Inflammatory macrophage treated with lipopolysaccharide for 1 hour (primary cell): ENCODE data around the gene CRISPLD2.
"Not testable (repeated sequence)": the region's sequence is repeated elsewhere in the genome, so short reads cannot be mapped to it uniquely, and the experiment has no call there.

Experiments used
- DNase-seq, 2 donors: peaks; one replicate each; pipeline ENCODE4 v3.0.0-alpha.2; 2020 to 2022

CRISPLD2 gene

DNA sequence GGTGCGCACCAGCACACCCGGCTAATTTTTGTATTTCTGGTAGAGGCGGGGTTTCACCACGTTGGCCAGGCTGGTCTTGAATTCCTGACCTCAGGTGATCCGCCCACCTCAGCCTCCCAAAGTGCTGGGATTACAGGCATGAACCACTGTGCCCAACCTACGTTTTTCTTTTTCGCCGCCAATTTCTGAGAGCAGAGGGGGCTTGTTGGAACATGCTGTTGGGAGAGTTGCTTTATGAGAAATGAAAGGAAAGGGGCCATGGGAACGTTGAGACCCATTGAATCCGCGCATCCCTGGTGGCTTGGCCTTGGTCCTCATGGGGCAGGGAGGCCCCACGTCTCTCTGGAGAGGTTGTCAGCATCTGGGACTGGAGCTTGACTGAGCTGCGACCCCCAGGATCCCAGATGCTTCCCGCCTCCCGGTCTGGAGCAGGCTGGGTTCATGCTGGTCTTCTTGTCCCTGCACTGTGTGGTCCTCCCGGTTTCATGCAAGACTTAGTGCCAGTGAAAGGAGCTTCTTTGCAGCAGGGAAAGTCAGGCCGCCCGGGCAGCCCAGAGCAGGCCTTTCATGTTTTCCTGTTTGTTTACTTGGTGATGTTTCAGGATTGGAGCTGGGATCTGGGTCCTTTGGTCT, 22.8 kb downstream of the CRISPLD2 start:
- DNase-seq = no peak

DNA sequence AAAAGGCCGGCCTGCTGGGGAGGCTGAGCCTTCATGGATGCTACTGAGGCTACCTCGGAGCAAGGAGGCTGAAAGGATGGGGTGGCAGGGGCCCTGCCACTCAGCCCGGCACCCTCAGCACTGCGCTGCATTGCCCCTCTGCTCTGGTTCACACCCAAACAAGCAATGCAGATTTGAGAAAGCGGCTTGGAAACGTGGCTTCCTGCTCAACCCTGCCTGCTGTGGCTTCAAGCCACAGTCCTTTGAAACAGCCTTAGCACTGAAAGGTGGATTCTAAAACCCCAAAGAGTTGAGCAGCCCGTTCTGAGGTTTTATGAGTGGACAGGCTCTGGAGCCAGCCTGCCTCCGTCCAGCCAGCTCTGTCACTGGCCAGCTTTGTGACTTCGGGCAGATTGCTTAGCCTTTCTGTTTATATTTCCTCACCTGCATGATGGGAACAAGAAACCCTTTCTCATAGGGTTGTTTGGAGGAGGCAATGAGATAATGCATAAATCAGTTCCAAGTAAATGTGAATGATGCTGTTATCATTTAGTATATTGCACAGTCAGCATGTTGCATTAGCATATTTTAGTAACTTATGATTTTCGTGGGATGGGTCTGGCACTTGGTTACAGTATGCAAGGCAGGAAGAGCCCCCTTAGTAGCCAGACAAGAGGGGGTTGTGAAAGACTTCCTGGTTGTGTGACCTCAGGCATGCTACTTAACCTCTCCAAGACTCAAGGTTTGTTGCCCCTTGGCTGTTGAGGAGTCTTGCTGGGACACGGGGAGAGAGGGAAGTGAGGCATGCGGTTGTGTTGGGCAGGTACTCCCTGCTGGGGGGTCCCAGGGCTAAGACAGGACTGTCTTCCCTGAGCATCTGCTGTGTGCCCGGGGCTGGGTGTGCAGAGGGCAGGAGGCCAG, 23.6 kb downstream of the CRISPLD2 start:
- no peak for DNase-seq

DNA sequence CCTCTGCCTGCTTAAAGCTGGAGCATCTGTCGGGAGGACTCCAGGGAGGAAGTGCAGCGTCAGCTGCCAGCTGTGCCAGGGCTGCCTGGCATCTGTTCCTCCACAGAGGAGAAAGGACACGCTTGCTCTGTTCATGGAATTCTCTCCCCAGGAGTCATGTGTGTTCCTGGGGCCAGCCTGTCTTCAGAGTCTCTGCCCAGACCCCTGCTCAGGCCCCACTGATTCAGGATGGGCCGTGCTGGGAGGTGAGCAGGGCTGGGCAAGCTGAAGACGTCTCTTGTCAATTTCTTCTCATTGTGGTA, 24.2 kb downstream of the CRISPLD2 start:
- no peak for DNase-seq

DNA sequence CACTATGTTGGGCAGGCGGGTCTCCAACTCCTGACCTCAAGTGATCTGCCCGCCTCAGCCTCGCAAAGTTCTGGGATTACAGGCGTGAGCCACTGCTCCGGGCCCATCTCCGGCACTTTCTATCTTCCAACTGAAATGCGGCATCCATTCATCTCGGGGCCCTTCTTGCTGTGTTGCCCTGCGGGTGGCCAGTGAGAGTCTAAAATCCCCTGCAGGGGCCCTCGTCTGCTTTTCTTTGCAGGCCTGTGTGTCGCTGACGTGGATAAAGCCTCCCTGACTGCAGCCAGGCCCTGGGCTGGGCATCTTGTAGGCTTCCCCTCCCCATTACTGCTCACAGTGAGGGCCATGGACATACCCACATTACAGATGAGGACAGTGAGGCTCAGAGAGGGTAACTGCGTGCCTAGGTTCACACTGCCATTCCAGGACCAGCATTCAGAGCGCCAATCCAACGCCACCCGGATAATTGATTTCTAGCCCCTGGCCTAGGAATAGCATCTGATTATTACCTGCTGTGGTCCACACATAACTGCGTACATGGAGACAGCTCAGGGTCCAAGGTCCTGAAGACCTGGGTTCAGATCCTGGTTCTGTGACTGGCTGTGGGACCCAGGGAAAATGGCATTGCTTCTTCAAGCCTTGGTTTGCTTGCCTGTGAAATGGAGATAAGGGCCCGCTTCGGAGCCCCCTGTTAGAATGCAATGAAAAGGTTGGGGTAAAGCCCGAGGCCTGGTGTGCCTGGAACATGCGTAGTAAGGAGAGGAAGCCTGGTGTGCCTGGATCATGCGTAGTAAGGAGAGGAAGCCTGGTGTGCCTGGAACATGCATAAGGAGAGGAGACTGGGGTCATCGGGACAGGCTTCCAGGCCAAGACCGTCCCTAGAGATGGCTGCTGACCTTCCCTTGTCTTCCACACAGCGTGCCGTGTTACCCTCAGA, 25.0 kb downstream of the CRISPLD2 start:
- DNase-seq = no peak

DNA sequence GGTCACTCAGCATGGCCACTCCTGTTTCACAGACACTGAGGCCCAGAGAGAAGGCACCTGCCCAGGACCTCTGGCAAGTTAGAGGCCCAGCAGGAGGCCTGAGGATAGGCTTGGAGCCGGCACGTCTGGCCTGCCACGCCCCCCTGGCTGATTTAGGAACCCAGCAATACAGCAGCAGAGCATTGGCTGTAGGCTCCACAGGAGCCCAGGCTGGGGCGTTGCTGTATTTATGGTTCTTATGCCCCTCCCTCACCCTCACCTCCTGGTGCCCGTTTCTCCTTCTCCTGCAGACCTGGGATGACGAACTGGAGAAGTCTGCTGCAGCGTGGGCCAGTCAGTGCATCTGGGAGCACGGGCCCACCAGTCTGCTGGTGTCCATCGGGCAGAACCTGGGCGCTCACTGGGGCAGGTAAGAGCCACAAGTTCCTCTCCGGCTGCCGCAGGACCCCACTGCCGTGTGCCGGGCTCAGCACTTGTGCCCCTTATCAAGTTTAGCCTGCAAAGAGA, 25.8 kb downstream of the CRISPLD2 start:
- DNase-seq = no peak

DNA sequence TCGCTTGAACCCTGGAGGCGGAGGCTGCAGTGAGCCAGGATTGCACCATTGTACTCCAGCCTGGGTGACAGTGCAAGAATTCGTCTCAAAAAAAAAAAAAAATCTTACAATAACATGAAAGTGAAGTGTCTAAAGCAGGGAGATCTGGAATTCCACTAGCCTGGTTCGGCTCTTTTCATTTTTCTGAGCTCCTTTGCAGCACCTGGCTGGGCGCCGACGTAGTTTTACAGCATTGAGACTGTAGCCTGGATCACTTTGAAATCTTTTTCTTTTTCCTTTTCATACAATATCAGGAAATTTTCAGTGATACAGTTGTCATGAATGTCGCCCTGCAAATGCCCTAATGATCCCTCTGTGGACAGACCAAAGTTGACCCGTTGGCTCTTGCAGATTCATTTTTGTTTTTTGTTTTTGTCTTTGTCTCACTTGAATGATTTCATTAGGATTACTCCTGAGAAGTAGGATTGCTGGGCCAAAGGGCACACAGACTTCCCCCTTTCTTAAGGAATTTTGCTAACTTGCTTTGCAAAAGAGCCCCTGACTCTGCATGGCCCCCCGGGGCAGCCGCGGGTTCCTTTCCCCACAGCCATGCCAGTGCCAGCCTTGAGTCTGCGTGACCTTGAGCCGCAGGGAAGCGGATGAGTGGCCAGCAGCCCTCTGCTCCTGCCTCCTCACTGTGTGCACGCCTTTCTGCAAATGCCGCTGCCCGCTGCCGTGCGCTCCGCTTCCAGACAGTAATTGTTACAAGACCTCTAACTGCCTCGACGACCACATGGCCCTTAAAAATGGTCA, 28.0 kb downstream of the CRISPLD2 start:
- no peak for DNase-seq

DNA sequence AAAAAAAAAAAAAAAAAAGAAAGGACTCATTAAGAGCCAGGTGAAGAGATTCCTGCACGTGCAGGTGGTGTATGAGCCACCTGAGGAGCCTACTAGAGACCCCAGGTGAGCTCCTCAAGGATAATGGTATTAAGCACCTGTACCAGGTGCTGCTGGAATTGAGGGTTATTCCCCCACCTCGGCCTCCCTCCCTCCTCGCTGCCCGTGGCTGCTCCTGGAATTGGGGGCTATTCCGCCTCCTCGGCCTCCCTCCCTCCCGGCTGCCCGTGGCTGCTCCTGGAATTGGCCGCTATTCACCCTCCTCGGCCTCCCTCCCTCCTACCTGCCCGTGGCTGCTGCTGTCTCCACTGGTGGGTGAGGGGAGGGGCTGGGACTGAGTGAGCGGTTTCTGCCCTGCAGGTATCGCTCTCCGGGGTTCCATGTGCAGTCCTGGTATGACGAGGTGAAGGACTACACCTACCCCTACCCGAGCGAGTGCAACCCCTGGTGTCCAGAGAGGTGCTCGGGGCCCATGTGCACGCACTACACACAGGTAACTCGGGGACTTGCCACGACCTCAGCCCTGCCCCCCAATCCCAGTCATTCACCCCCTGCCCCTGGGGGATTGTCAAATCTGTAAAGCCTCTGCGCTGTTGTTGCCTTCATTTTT, 29.3 kb downstream of the CRISPLD2 start:
- no peak for DNase-seq

DNA sequence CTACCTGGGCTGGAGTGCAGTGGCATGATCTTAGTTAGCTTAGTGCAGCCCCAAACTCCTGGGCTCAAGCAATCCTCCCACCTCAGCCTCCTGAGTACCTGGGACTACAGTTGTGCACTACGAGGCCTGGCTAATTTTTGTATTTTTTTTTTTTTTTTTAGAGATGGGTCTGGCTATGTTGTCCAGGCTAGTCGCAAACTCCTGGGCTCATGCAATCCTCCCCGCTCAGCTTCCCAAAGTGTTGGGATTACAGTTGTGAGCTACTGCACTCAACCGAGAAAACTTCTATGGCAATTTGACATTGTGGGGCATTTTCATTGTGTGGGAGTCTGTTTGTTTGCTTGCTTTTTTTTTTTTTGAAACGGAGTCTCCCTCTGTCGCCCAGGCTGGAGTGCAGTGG, 30.0 kb downstream of the CRISPLD2 start:
- DNase-seq = no peak

DNA sequence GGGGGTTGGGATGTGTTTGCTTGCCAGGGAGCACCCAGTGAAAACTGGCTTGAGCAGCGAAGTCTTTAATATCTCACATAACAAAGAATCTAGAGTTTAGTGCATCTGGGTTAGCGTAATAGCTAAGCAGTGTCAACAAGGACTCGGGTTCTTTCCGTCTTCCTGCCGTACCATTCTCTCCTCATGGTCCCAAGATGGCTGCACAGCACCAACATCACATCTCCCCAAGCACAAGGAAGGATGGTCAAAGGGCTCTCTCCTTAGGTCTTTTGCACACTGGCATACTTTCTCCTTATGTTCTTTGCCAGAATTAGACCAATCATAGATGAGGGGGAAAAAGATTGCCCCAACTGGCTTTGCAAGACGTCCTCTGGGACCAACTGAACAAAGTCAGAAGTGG, 30.9 kb downstream of the CRISPLD2 start:
- DNase-seq = no peak

DNA sequence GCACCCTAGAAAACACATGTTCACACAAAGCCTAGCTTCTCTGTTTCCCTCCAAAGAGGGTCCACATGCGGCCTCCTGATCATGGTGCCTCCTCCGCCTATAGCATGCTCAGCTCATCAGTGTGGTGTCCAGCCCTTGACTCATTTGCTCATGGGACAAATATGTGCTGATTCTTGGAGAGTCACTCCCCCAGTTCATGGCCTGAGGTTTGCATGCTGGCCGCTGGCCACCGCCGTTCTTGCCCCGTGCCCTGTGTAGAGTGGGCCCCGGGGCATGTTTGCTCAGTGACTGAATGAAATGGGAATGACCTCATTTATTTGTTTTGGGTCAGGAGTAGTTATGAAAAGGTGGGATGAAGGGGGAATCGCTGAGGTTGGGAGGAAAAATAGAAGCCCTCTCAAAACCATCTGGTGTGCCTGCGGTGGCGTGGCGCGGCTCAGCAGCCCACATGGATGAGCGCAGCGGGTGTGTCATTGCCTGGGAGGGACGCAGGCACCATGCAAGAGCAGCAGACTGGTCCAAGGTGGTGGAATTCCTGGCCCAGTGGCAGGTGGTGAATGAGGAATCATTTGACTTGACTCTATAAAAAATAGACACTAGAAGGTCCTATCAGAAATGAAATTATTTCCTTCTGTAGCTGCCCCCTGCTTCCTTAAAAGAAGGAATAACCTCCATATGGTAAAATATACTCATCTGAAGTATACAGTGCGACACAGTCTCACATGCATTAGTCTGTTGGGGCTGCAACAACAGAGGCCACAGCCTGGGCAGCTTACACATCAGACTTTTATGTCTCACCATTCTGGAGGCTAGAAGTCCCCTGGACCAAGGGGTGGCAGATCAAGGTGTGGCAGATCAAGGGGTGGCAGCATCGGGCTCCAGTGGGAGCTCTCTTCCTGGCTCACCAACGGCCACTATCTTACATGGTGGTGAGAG, 31.7 kb downstream of the CRISPLD2 start:
- DNase-seq = no peak

DNA sequence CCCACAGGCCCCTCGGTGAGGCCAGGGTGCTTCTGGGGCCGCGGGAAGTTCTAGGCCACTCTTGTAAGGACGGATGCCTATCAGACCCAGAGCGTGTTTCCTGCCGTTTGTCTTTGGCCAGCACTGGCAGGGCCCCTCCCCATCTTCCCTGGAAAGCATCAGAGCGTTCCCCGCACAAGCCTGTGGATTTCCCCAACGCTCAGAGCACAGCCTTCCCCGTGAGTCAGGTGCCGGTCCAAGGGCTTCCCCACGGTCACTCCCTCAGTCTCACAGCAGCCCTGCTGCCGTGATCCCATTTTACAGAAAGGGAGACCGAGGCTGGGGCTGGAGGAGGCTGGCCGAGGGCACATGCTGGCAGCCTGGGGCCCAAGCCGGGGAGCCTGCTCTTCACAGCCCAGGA, 33.7 kb downstream of the CRISPLD2 start:
- no peak for DNase-seq

DNA sequence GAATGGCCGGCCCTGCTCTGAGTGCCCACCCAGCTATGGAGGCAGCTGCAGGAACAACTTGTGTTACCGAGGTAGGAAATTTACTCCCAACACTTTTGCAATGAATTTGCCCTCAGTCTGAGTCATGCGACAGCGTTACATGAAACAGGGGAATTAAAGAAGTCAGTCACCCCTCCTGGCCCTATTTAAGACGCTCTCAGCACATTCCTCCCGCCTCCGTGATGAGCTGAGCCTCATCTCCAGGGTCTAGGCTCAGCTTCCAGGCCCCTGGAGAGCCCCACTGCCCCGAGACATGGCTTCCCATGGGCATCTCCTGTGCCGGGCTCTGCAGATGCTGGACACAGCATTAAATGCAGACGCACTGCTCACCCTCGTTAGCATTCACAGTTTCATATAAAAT, 35.0 kb downstream of the CRISPLD2 start:
- DNase-seq = no peak

DNA sequence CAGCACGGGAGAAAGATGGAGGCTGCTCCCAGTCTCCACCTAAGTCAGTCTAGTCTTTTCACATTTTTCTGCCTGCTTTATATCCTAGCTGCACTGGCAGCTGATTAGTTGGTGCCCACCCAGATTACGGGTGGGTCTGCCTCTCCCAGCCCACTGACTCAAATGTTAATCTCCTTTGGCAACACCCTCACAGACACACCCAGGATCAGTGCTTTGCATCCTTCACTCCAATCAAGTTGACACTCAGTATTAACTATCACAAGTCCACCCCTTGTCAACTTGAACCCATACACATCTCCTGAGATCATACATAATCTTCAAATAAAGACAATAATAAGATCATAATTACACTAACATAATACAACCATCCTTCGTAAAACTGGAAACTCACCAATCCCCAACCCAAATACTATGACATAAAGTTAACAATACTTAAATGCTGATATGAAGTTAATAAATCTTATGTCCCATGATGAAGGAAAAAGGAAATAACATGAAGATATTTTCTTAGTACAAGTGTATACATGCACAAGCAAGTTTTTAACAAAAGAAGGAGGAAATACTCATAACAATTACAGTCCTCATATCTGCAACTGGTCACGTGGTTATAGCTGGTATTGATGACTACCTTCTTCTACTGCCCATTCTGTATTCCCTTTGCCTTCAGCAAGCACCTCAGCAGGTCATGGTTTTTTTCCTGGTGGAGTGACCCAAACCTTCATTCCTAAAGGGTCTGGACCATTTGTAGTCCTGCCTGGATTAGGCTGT, 35.8 kb downstream of the CRISPLD2 start:
- DNase-seq = not testable (repeated sequence)

DNA sequence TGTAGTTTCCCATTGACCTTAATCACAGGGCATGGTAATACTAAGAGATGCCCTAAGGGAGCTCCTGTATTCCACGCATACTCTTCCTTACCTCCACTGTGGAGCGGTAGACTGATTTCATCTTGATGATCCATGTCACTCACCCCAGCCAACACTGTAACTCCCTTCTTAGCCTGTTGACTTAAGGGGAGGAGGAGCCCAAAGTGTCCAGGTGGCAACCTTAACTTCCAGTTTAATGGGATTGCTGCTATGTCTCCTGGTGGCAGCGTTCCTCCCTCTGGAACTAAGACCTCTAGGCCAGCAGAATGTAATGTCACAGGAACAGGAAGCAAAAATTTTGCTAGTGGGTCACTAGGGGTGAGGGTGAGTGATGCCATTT, 36.4 kb downstream of the CRISPLD2 start:
- not testable (repeated sequence) for DNase-seq

DNA sequence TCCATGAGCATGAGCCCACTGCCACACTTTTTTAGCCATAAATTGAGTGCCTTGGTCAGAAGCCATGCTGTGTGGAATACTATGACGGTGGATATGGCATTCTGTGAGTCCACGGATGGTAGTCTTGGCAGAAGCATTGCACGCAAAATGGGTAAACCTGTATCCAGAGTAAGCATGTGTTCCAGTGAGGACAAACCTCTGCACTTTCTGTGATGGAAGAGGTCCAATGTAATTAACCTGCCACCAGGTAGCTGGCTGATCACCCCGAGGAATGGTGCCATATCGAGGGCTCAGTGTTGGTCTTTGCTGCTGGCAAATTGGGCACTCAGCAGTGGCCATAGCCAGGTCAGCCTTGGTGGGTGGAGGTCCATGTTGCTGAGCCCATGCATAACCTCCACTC, 37.0 kb downstream of the CRISPLD2 start:
- DNase-seq = not testable (repeated sequence)

DNA sequence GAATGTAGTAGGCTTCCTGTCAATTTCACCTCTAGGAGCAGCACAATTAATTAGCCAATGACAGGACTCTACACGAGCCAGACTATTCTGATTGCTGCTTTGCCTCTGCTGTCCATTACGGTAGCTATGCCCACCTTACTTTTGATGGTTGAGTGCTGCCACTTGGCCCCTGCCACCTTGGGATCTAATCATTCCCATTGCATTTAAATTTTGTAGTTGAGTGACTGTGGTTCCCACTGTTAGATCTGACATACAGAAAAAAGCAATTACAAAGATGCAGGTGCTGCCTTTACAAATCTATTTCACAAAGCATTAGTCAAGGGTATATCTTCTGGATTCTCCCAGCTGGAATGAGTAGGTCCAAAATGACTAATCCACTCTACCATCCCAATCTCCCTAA, 39.9 kb downstream of the CRISPLD2 start:
- no peak for DNase-seq

DNA sequence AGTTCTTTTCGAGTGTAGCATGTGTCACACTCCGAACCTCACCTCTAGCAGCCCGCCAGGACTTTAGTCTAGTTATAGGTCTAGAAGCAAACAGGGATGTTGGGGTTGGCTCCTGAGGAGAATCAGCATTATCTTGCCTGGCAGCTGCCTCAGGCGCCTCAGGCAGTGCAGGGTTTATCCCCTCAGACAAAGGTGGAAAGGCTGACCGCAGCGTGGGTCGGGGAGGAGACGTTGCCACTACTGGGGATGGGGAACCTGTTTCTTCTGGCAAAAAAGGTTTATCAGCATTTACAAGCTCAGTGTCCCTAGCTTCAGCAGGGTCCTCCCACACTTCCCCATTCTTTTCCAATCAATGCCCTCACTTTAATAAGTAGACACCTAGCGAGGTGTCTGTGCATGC, 40.6 kb downstream of the CRISPLD2 start:
- no peak for DNase-seq

DNA sequence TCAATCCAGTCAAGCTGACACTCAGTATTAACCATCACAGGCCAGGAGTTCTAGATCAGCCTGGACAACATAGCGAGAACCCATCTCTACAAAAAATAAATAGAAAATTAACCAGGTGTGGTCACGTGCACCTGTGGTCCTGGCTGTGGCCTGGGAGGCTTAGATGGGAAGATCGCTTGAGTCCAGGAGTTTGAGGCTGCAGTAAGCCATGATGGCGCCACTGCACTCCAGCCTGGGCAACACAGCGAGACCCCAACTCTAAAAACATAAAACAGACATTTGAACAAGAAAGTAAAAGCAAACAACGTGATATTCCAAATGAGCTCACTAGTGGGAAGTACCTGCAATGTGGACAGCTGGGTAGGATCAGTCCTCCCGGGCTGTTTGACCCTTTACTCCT, 41.9 kb downstream of the CRISPLD2 start:
- DNase-seq = no peak

DNA sequence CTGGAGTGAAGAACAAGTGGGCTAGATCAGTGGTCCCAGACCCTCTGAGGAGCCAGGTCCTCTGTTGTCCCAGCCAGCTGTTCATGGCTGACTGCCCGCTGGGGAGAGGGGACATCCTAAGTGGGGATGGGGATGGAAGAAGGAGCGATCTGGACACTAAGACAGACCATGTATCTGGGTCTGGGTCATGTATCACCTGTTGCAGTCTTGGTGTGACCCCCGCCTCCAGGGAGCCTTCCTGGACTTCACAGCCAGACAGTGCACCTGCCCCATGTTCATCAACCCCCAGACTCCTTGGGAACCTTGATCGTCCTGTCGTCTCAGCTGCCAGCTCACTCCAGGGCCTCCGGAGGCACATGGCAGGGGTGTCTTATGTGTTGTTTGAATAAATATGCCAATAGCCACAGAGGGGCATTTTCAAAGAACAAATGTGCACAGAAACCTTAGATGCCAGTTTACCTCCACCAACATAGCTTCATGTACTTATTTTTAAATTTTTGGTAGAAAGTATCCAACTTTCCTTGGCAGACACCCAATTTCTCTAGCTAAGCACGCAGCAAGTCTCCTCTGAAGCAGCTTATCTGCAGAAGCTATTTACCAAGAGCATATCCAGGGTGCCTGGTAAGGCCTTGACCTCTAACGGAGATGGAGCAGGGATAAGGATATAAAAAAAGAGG, 43.2 kb downstream of the CRISPLD2 start:
- no peak for DNase-seq

DNA sequence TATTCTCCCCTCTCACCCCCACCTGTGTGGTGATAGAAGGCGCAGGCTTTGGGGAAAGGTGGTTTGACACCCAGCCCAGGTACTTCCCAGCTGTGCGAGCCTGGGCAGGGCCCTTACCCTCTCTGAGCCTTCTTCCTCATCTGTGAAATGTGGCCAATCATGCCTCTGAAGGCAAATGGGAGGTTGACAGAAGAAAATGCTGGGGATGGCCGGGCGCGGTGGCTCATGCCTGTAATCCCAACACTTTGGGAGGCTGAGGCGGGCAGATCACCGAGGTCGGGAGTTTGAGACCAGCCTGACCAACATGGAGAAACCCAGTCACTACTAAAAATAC, 43.7 kb downstream of the CRISPLD2 start:
- DNase-seq = no peak
